ENCODE measurements around the gene FGF23.
"Not testable (repeated sequence)": the region's sequence is repeated elsewhere in the genome, so short reads cannot be mapped to it uniquely, and the experiment has no call there.

FGF23 gene

DNA sequence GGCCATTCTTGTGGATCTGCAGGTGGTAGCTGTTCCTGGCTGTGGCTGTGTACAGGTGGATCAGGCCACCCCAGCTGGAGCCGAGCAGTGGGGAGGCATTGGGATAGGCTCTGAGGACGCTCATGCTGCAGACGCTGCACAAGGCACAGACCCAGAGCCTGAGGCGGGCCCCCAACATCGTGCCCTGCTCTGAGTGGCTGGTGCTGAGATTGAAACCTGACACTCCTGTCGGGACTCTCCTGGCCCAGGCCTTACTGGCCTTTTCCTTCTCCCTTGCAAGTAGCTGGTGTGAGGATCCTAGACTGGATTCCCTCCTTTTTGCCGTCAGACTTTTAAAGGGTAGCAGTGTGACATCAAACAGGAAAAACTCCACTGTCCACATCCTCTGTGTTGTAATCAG lies at the start of gene FGF23:
Gene FGF23, minus strand, starts transcription at position 308 of the 400 bp plus-strand sequence. Its CDS starts 130 bp downstream, at position 178.
- no peak for DNase-seq (ENCODE audit: low read depth in 1 of 2, low spot score in 1 of 2)

DNA sequence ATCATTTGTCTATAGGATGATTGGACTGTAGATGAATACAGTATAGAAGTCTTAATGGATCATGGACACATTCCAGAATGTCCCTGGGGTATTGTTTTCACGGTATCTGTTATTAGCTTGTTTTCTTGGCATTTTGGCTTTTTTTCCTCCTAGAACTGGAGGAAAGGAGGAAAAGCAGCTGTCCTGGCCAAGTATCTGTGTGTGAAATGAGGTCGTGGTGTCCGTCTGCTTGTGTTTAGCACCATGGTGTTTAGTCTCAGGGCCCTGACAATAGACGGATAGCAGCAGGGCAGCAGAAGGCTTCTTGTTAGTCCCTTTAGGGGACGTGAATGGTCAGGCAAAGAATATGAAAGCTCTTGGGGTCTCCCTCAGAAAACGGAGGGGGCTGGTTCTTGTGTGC lies 44.9 kb upstream of the FGF23 start:
- DNase-seq (ENCODE audit: low read depth in 1 of 2, low spot score in 1 of 2), result no peak

DNA sequence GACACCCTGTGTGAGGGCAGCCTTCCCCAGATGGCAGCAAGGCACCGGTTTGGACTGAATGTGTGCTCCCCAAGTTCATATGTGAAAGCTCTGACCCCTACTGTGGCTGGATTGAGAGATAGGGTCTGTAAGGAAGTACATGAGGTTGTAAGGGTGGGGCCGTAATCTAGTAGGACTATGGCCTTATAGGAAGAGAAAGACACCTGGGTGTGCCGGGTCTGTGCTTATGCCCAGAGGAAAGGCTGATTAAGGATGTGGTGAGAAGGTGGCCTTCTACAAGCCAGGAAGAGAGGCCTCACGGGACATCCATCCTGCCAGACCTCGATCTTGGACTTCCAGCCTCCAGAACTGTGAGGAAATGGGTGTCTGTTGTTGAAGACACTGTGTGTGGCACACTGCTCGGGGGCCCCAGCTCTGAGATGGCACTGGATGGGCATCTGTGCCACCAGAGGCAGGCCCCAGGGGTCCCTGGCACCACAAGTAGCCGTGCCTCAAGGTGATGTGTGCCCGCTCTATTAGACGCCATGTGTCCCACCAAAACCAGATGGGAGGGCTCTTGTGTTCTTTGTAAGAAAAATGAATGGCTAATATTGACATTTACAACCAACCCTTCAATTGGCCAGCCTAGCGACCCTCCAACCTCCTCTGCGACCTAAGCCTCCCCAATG lies 44.1 kb upstream of the FGF23 start:
- DNase-seq (ENCODE audit: low read depth in 1 of 2, low spot score in 1 of 2), result no peak

DNA sequence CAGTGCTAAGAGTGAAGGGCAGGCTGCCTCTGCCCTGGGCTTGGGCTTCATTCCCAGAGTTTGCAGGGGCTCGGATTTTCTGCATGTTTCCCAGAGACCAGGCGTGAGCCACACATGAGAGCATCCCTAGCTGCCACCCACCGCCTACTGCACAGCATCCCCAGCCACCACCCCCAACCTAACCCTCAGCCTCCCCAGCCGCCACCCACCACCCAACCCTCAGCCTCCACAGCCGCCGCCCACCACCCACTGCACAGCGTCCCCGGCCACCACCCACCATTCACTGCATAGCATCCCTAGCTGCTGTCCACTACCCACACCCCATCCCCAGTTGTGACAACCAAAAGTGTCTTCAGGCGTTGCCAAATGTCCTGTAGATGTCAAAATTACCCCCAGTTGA lies 43.5 kb upstream of the FGF23 start:
- DNase-seq (ENCODE audit: low read depth in 1 of 2, low spot score in 1 of 2), result no peak

DNA sequence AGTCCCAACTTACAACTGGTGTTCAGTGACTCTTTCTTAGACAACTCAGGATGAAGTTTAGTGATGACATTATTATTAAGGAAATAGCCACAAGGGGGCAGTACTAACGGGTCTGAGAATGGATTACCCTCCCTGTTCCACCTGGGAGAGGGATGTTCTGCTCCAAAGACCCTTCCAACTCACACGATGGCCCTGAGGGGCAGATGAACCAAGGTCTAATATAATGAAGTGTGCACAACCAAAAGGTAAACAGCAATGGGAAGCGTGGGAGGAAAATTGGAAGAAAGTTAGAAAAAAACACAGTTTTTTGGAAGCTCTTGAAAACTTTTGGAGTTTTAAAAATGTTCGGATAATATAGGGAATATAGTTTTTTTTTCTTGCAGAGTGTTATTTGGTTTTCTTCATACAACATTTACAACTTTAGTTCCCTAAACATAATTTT lies 42.1 kb upstream of the FGF23 start:
- no peak for DNase-seq (ENCODE audit: low read depth in 1 of 2, low spot score in 1 of 2)

DNA sequence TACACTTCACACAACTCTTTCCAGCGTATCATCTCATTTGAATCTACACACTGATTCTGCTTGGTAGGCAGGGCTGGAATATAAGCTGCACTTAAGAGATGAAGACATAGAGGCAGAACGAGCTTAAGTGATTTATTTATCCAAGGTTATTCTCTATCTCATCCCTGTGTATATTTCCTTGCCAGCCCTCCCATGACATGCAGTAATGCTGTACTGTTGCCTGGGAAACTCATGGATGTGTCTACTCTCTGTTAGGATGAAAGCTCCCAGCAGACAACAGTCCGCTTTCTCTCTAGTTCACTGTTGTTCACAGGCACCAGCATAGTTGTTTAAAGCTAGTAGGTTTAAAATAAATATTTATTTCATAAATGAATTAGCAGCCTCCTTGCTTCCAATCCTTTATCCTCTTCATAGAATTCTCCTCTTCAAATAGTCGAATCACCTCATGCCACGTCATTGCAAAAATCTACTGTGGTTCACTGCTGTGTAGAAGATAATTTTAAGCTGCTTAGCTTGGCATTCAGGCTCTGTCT lies 40.7 kb upstream of the FGF23 start:
- DNase-seq (ENCODE audit: low read depth in 1 of 2, low spot score in 1 of 2), result no peak

DNA sequence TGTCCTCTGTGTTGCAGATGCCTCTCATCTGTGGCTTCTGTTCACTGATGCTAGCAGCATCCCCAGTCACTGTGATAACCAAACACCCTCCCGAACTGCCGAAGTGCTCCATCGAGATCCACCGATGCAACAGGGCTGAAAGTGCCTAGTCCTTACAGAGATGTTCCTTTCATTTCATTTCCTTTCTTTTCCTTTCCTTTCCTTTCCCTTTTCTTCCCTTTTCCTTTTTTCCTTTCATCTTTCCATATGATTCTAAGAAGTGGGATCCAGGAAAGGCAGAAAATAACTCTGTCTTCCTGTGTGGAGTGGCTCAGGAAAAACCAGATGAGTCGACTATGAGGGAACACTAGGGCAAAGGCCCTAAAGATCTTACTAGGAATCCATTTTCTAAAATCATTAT lies 39.4 kb upstream of the FGF23 start:
- no peak for DNase-seq (ENCODE audit: low read depth in 1 of 2, low spot score in 1 of 2)

DNA sequence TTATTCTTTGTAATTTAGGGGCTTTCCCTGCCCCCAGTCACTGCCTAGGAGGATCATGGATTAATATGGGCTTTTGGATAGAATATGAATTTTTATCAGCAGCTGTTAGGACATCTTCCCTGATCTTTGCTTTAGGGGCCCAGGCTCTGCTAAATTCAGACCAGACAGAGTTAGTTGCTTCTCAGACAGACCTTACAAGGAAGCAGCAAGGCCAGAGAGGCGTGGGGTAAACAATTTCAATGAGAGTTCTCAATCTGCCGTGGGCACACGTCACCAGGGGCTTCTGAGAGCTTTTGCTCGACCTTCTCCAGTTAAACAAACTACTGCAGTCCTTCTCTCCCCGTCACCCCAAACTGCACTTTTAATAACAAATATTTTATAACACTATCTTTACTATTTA lies 38.4 kb upstream of the FGF23 start:
- DNase-seq (ENCODE audit: low read depth in 1 of 2, low spot score in 1 of 2), result no peak

DNA sequence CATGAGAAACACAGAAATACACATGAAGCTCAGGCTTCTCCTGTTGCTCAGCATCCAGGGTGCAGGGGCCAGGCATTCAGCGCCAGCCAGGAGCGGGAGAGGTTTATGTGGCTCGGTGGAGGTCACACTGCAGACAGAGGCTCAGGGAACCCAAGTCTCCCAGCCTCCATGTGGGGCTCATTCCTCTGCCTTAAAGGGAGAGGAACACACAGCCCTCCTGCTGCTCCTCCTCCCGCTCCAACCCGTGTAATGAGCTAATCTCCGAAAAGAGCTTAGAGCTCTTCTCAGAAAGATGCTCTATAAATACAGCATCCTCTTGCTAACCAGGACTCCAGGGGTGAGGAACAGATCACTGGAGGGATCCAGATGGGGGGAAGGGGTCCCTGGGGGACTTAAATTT lies 37.9 kb upstream of the FGF23 start:
- no peak for DNase-seq (ENCODE audit: low read depth in 1 of 2, low spot score in 1 of 2)

DNA sequence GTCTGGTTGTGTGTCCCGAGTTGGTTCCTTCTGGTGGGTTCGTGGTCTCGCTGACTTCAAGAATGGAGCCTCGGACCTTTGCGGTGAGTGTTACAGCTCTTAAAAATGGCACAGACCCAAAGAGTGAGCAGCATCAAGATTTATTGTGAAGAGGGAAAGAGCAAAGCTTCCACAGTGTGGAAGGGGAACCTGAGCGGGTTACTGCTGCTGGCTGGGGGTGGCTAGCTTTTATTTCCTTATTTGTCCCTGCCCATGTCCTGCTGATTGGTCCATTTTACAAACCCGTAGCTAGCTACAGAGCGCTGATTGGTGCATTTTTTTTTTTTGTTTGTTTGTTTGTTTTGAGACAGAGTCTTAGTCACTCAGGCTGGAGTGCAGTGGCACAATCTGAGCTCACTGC lies 36.8 kb upstream of the FGF23 start:
- DNase-seq (ENCODE audit: low read depth in 1 of 2, low spot score in 1 of 2), result no peak

DNA sequence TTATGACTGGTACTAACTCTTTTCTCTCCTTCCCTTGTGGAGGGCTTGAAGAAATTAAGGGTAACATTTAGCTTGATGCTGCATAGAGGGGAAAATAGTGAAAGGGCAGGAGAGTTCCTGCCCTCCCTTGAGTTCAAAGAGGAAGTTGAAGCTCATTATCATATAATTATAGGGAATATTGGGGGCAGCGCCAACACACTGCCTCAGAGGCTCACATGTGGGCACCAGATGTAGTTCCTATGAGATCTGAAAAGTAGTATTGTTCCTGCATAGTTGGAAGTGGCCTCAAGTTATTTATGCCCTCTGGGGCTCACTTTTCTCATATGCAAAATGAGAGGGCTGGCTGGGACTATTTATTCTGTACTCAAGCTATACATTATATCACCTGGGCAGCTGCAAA lies 33.0 kb upstream of the FGF23 start:
- no peak for DNase-seq (ENCODE audit: low read depth in 1 of 2, low spot score in 1 of 2)

DNA sequence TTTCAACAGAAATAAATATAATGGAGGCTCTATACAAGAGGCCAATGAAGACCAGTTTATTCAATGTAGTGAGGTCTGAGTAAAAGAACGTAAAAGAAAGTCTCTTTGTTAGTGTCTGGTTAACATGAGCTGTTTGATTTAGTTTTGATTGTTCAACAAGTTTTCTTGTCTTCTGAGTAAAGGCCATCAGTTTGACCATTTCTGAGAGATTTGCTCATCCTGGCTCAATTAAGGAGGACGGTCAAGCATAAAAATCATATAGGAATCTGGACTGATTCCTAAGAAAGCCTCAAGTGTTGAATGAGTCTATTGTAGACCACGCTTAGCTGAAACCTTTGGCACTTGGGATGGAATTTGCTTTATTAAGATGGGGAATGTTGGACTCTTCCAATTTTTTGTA lies 32.5 kb upstream of the FGF23 start:
- no peak for DNase-seq (ENCODE audit: low read depth in 1 of 2, low spot score in 1 of 2)

DNA sequence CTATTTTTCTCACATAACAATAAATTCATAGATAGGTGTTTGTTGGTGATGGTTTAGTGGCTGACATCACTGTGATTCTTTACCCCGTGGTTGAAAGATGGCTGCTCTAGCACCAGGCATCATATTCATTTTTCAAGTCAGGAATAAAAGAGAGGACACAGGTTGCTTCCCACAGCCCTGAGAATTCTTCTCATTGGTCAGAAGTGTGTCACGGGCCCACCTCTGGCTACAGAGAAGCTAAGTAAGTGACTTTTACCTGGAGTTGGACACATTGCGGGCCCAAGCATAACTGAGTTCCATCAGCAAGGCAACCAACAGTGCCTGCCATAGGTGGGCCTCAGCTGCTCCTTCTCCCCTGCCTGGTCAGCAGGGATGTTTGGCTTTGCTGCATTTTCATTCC lies 27.6 kb upstream of the FGF23 start:
- DNase-seq (ENCODE audit: low read depth in 1 of 2, low spot score in 1 of 2), result no peak

DNA sequence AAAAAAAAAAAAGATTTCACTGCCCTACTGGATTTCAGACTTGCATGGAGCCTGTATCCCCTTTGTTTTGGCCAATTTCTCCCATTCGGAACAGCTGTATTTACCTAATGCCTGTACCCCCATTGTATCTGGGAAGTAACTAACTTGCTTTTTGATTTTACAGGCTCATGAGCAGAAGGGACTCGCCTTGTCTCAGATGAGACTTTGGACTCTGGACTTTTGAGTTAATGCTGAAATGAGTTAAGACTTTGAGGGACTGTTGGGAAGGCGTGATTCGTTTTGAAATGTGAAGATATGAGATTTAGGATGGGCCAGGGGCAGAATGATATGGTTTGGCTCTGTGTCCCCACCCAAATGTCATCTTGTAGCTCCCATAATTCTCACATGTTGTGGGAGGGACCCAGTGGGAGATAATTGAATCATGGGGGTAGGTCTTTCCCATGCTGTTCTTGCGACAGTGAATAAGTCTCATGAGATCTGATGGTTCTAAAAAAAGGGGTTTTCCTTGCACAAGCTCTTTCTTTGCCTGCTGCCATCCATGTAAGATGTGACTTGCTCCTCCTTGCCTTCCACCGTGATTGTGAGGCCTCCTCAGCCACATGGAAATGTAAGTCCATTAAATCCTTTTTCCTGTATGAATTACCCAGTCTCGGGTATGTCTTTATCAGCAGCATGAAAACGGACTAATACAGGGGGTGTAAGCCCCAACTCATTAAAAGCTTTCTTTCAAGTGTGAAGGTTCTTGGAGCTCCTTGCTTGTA lies 25.5 kb upstream of the FGF23 start:
- not testable (repeated sequence) for DNase-seq (ENCODE audit: low read depth in 1 of 2, low spot score in 1 of 2)

DNA sequence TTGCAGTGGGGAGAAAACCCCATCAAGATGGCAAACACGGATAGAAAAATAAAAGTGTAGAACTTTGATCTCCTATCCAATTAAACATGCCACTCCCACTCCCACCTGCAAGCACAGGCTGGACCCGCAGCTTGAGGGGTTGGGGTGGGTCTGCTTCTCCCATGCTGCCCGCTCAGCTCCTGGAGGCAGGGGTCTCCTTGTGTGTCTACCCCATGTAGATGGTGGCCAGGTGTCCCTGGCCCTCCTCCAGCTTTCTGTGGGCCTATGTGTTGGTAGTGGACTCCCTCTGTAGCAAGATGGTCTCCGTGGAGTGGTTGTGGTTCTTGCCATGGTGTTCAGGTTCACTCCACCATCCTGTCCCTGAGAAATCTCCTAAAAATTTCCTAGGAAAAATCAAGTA lies 23.5 kb upstream of the FGF23 start:
- DNase-seq (ENCODE audit: low read depth in 1 of 2, low spot score in 1 of 2), result no peak

DNA sequence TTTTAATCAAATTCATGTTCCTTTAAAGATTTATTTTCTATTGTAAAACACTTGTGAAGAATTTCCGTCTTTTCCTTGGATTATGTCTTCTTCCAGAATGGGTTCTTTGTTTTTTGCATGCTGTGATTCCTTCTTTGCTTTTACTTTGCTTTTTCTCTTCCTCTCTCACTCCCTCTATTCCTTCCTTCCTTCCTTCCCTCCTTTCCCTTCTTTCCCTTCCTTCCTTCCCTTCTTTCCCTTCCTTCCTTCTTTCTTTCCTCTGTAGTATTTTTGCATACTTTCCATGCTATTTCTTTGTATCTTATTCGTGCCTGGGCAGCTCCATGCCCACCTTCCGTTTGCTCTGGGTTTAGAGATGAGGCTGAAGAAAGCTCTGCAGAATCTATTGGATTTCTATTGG lies 21.6 kb upstream of the FGF23 start:
- no peak for DNase-seq (ENCODE audit: low read depth in 1 of 2, low spot score in 1 of 2)

DNA sequence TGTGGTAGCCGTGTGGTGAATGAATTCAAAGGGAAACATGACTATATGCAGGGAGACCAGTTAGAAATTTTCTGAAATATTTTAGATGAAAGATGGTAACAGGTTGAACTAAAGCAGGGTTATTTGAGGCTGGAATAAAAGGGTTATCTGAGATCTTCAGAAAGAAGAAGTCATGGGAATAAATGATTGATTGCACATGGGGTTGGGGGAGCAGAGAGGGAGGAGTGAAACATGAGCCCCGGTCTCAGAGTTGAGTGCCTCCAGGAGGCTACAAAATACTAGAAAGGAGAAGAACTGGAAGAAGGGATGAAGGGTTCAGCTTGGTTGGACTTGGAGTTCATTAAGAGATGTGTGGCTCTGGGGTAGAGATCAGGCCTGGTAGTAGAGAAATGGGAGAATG lies 16.3 kb upstream of the FGF23 start:
- DNase-seq (ENCODE audit: low read depth in 1 of 2, low spot score in 1 of 2), result no peak

DNA sequence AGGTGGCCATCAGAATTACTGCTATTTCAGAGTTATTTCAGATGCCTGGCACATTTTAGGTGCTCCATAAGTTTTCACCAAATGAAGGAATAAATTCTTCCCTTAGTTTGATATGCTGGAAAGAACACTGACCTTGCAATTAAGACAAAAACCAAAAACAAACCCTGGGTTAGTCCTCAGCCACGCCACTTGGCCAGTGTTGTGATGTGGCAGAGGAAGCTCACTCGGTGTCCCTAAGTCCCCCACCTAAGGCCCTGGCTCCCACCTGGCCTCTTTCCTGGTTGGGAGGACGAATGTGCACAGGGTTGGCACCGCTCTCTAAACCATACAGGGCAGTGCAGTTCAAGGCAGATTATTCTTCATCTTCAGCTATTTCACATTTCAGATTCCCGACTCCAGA lies 13.7 kb upstream of the FGF23 start:
- no peak for DNase-seq (ENCODE audit: low read depth in 1 of 2, low spot score in 1 of 2)

DNA sequence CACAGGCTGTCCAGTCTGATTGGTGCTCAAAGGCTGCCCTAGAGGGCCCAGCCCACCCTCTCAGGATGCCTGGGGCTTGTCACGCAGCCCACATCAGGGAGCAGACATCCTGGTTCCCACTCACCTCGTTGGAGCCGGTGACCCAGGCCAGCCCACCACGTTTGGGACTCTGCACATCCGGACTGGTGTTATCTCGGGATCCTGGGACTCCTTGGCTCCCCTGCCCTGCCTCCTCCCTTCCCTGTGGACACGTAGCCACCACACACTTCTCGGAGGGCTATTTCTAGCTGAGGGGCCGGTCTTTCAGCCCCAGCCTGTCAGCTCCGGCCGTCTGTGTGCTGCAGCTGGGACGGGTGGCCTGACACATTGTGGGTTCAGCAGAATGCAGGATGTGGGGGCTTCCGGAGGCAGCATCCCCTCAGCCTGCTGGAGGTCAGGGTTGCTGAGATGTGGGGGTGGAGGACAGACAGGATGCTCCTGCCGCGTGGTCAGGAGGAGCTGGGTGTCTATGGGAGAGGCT lies 12.8 kb upstream of the FGF23 start:
- DNase-seq (ENCODE audit: low read depth in 1 of 2, low spot score in 1 of 2), result no peak

DNA sequence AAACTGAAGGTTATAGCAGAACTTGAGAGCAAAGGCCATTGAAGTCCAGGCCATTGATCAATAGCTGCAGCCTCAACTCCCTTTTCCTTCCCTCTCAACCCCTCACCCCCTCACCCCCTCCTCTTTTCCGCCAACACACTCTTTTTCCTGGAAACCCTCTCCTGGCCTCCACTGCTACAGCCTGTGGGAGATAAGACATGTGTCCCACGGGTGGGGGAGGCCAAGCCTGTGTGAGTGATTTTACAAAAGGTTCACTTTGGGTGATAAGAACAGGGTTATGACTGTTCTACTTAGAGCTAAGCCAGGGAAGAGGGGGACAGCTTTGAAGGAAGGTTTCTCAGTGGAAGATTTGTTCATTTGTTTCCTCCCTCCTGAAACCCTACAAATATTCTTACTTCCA lies 9.2 kb upstream of the FGF23 start:
- no peak for DNase-seq (ENCODE audit: low read depth in 1 of 2, low spot score in 1 of 2)

DNA sequence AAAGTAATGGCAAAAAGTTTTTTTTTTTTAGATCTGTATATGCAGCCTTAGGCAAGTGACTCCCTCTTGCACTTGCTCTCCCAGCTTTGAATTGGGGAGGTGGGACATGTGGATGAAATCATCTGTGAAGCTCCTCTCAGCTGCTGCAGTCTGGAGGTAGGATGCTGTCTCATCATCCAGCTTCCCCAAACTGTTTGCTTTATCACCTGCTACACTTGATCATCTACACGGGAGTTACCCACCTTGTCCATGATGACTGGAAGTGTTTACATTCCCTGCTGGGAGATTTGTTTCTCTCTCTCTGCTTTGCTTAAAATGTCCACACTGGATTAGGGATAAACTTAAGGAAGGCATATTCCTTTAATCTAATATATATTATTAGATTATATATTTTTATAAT lies 8.5 kb upstream of the FGF23 start:
- DNase-seq (ENCODE audit: low read depth in 1 of 2, low spot score in 1 of 2), result no peak

DNA sequence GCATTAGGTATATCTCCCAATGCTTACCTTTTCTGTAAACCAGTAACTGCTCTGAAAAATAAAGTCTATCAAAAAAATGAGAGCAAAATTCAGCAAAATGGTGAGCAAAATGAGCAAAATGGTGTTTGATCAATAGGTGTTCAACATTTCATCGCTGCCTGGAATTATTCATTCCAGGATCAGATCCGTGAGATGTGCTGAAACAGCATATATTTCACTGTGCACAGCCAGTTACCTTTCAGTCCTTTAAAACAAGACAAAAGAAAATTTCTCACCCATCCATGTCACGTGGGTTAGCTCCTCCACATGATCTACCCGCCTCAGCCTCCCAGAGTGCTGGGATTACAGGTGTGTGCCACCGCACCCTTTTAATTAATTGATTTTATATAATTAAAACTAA lies 8.1 kb upstream of the FGF23 start:
- DNase-seq (ENCODE audit: low read depth in 1 of 2, low spot score in 1 of 2), result no peak
